SKM-1 (cell line): Measurements from ENCODE around the gene MPP3.
A peak's percentile ranks its signal among the peaks of the same experiment; 100 is the strongest.
"Not testable (repeated sequence)": the region's sequence is repeated elsewhere in the genome, so short reads cannot be mapped to it uniquely, and the experiment has no call there.

Experiments
- DNase-seq: peaks from one replicate; lab custom pipeline; 2025; ENCODE audit not compliant: unreplicated experiment; lab: John Stamatoyannopoulos, UW

MPP3 gene

GRCh38 chr17:43809121-43809520 is 23.8 kb downstream of the MPP3 start:
- no peak for DNase-seq

- DNase-seq, result no peak
These were observed 24.9 kb downstream of the MPP3 start for GRCh38 chr17:43808076-43808475.

- DNase-seq, result no peak
These were observed 27.8 kb downstream of the MPP3 start for GRCh38 chr17:43805117-43805516.

GRCh38 chr17:43803758-43804157 is 29.2 kb downstream of the MPP3 start:
- no peak for DNase-seq

- DNase-seq, result no peak
These were observed 31.1 kb downstream of the MPP3 start for GRCh38 chr17:43801844-43802243.

GRCh38 chr17:43800736-43801135 is 32.2 kb downstream of the MPP3 start:
- DNase-seq, result no peak

- DNase-seq, result no peak
These were observed 33.9 kb downstream of the MPP3 start for GRCh38 chr17:43799047-43799446.

- not testable (repeated sequence) for DNase-seq
These were observed 34.9 kb downstream of the MPP3 start for GRCh38 chr17:43798024-43798423.

GRCh38 chr17:43792668-43793067 is 40.3 kb downstream of the MPP3 start:
- not testable (repeated sequence) for DNase-seq

GRCh38 chr17:43791589-43791988 is 41.4 kb downstream of the MPP3 start:
- no peak for DNase-seq

- no peak for DNase-seq
These were observed 42.5 kb downstream of the MPP3 start for GRCh38 chr17:43790311-43790940.

- DNase-seq, result no peak
These were observed 43.5 kb downstream of the MPP3 start for GRCh38 chr17:43789482-43789881.

GRCh38 chr17:43788540-43788939 is 44.4 kb downstream of the MPP3 start:
- no peak for DNase-seq

GRCh38 chr17:43787728-43788127 is 45.2 kb downstream of the MPP3 start:
- DNase-seq, result no peak

GRCh38 chr17:43784628-43785101 is 48.3 kb downstream of the MPP3 start:
- DNase-seq, result no peak

GRCh38 chr17:43784068-43784467 is 48.9 kb downstream of the MPP3 start:
- no peak for DNase-seq

- no peak for DNase-seq
These were observed 49.8 kb downstream of the MPP3 start for GRCh38 chr17:43782913-43783680.

- no peak for DNase-seq
These were observed 52.8 kb downstream of the MPP3 start, which contains the start of gene CFAP97D1 for GRCh38 chr17:43780135-43780534. Gene CFAP97D1 (plus strand): TSS chr17:43780435. CDS start chr17:43780463, 28 bp downstream.

GRCh38 chr17:43779145-43780125 is 53.5 kb downstream of the MPP3 start:
- DNase-seq, result peak; percentile 40

- peak; percentile 49 for DNase-seq
These were observed 54.4 kb downstream of the MPP3 start, which contains the start of gene DUSP3 for GRCh38 chr17:43778337-43779144. Gene DUSP3 (minus strand): TSS chr17:43778977. CDS start chr17:43778924, 53 bp downstream.
